ENCODE data around the gene ZNF865.

Gene ZNF865

DNA sequence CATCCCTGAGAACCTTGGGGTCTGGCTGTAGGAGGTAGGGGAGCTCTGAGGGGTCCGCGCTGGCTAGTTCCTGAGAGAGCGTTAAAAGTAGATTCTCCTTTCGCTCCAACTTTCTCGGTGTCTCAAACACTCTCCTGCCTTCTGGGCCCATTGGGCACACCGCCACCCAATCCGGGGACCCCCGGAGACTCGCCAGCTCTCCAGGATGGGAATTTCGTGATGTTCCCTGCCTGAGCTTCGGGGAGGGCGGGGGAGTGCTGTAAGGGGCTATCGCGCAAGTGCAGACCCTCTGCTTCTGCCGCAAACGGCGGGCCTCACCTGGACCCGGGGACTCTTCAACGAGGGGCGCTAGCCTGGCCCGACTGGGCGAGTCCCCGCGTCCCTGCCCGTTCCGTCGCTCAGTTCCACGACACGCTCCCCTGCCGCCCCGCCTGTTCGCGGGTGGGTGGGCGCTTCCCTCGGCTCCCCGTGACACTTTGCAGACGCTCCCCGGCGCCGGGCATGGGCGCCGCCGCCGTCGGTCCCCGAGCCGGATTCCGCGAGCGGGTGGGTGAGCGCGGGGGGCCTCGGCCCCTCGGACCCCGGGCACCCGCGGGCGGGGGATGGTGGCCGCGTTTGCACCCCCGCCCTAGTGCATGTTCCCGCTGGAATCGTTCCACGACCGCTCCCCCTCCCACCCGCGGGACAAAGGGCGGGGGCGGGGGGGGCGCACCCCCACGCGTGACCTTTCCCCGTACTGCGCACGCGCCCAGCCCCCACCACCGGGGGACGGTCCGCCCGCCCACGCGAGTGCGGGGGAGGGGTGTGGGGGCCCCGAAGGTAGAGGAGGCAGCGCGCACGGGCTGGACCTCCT lies 42.5 kb downstream of the ZNF865 start, which contains the start of gene CCDC106:
Gene CCDC106, plus strand, starts transcription at position 481 of the 853 bp plus-strand sequence. CDS start 835 bp downstream, outside the sequence.
- peak; percentile 87 for DNase-seq

DNA sequence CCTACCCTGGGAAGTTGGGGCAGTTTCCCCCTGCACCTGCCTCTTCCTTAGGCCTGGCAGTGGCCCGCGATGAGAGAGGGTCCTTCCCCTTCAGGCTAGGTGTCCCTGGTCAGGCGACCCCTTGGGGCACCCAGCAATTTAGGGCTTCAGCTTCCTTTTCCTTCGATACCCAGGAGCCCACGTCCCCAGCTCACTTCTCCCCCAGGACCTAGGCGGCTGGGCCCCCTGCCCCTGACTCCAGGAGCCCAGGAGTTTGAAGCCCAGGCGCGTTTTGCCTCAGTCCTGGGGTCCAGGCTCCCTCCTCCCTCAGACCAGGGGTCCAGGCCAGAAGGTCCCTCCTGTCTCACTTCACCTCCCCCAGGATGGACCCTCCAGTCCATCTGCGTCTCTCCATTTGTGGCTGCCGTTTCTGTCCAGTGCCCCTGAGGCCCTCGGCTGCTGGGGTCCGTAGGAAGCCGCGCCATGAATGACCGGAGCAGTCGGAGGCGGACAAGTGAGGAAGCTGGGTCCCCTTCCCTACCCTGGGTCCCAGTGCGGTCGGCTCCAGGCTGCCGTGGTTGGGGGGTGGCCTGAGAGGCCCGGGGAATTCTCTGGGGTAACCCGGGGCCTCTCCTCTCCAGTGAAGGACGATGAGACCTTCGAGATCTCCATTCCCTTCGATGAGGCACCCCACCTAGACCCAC lies 43.3 kb downstream of the ZNF865 start:
- DNase-seq = no peak

DNA sequence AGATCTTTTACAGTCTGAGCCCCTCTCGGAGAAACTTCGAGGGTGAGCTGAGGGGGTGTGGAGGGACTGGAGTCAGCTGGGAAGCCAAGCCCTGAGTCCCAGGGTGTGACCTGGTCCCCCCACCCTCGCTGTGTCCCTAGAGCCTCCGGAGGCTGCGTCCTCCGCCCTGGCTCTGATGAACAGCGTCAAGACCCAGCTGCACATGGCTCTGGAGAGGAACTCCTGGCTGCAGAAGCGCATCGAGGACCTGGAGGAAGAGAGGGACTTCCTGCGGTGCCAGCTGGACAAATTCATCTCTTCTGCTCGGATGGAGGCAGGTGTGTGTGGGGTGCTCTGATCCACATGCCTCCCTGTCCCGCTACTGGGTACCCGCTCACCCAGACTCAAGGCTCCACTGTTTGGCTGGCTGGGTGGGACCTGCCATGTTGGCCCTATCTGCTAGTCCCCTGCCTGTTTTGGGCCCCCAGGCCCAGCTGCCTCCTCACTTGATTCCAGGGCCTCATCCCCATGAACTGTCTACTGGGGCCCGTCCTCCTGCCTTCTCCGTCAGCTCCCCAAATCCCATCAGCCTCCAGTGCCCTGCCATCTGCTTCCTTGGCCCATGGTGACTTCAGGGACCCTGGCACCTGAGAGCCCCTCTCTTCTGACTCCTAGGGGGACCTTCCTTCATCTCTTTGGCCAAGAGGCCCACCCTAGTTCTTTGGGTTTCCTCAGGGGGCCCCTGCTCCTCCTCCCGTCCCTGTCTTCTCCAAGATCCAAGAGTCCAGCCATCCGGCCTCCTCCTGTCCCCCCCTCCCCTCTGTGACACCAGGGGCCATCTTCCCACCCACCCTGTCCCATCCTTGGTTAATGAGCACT lies 44.0 kb downstream of the ZNF865 start:
- DNase-seq = no peak

DNA sequence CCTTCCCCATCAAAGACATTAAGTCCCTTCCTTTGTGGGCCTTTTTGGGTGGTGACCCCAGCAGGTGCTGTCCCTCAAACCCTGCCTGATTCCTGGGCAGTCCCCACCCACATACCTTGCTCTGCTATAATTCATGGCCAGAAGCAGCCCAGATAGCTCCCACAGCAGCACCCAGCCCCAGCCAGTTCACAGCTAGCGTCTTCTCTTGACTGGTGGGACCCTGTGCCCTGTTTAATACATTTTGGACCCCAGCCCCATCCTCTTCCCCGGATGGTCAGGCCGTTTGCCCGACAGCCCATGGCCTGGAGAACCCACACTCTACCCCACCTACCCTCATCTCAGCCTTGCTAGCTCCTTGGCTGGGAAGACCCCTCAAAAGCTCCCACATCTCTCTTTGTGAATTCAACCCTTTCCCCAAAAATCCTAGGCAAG lies 44.7 kb downstream of the ZNF865 start:
- no peak for DNase-seq

DNA sequence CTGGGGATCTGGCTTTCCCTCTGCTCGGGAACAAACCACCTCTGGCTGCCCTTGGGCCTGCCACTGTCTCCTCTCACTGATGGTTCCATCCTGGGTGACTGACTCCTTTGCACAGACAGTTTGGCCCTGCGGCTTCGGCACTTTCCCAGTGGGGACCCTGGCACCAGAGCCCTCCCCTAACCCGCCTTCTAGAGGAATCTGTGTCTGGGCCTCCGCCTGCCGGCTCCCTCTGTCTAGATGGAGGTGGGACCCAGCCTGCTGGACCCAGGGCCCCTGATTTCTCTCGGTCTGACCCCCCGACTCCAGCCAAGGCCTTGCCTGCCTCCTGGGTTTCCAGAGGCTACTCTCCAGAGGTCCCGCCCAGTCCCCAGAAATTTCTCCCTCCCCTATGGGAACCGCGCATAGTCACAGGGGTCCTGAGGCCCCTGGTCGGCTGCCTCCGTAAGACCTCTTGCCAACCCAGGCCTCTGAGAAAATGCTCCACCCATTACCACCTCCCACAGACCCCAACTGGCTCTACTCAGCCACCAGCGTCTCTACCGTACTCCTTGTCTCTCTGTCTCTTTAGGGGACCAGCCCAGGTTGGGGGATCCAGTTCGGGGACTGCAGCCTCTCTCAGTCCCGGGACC lies 45.3 kb downstream of the ZNF865 start:
- DNase-seq = no peak

DNA sequence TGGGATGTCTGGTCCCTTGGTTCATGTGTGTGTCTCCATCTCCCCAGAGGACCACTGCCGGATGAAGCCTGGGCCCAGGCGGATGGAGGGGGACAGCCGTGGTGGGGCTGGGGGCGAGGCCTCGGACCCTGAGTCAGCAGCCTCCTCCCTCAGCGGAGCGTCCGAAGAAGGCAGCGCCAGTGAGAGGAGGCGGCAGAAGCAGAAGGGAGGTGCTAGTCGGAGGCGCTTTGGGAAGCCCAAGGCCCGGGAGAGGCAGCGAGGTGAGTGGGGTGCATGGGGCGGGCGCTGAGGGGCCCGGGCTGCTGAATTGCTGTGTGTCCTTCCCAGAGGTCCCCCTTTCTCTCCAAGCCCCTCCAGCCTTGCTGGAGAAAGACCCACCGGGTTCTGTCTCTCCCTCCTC lies 45.8 kb downstream of the ZNF865 start:
- DNase-seq = no peak

DNA sequence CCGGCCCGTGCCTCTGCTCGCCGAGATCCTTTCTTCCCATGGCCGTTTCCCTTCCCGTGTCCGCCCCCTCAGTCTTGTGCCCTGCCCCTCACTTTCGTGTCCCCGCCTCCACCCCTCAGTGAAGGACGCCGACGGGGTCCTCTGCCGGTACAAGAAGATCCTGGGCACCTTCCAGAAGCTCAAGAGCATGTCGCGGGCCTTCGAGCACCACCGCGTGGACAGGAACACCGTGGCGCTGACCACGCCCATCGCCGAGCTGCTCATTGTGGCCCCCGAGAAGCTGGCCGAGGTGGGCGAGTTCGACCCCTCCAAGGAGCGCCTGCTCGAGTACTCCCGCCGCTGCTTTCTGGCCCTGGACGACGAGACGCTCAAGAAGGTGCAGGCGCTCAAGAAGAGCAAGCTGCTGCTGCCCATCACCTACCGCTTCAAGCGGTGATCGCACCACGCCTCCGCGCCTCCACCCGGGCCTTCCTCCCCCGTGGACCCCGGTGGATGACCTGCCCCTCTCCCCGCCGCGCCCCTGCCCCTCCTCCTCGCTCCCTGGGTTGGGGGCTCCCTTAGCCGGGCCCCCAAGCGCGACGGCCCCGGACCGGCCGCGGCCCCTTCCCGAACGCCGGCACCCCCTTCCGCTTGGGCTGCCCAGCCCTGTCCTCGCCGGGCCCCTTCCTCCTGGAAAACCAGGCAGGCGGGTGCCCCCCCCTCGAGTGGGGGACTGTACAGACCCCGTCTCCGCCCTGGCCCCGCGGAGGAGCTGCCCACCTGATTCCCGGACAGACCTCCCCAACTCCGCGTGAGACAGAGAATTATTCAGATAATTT lies 47.1 kb downstream of the ZNF865 start:
- DNase-seq = no peak

DNA sequence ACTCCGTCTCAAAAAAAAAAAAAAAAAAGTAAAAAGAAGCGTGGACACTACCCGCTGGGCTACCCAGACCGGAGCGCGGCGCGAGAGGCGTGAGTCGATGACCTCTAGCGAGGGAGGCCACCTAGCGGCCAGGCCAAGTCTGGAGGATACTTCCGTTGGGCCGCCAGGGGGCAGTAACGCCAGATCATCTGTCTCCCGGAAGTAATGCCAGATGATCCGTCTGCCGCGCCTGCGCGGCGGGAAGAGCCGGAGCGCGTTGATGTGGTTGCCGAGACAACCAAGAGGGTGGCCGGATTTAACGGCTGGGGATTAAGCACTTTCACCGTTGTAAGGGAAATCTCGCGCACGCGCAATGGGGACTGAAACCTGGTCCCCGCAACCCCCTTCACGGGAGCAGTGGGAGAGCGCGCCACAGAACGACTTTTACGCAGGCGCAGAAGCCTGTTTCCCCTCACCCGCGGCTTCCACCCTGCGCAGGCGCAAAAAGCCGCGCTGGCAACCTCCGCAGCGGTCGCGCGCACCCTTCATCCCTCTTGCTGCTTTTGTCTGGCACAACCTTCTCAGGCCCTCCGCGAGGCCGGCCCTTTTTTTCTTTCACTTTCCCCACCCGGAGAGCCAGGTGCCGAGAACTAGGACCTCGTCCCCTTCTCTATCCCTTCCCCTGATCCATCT lies 48.3 kb downstream of the ZNF865 start:
- DNase-seq = peak; percentile 99

DNA sequence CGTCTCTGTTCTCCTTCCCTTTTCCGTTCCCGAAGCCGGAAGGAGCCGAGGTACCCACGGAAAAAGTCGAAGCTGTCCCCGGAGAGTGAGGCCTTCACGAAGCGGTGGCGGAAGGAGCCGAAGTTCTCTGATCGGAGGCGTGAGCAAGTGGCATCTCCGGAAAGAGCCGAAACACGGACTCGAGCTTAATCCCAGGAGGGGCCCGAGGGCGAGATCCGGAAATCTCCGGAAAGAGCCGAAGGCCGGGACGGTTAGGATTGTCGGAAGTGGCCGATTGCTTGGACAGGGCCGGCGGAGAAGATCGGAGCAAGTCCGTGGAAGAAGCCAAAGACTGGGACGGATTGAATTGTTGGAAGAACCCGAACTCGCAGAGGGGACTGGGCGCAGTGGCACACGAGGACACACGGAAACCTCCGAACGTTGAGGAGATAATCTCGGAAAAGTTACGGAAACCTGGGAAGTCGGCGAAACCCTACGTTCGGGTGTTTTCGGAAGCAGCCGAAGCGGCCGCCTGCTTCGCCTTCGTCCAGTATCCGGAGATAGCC lies 48.9 kb downstream of the ZNF865 start:
- DNase-seq = peak; percentile 99

DNA sequence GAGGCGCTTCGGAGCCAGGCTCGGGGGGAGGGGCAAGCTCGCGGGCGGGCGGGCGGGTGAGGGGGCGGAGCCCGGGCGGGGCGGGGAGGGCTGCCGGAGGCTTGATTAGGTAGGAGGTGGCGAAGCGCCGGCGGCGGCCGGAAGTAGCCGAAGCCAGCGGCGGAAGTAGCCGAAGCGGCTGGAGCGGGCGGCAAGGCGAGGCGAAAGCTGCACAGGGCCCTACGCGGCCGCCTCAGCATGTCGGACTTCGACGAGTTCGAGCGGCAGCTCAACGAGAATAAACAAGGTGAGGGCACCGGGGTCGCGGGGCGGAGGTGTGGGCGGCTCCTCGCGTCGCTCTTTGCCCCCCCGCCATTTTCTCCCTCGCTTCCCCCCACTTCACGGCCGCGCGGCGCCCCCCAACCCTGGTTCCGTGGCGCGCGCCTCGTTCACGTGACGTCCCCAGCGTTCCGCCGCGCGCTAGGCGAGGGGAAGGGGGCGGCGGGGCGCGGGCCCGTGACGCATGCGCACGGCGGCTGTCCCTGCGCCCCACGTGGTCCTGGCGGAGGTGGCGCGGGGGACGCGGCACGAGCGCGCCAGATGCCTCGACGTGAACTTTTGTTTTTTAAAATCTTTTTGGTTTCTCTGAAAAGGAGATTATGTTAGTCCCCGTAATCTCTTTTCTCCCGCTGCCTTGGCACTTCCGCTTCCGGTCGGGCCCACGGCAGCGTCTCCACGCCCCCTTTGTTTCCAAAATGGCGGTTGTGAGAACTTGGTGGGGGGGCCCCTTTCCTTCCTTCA lies 49.6 kb downstream of the ZNF865 start, which contains the start of gene U2AF2:
Gene U2AF2, plus strand, starts transcription at position 168 of the 780 bp plus-strand sequence. Its CDS starts 70 bp downstream, at position 238.
- DNase-seq = peak; percentile 68

DNA sequence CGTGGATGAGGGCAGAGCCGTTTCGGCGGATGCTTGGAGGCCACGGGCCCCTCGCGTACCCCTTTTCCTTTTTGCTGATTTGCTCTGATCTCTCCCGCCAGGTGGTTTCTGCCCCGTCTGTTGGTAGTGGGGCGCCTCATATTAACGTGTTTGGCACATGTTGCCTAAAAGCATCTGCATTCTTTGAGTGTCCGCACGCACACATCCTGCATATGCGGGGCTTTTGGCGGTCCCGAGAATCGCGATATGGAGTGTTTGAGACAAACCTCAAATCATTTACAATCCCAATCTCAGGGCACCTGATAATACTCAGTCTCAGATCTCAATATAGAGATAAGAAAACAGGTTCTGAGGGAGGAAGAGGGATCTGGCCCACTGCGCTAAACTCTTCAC lies 50.2 kb downstream of the ZNF865 start:
- no peak for DNase-seq

DNA sequence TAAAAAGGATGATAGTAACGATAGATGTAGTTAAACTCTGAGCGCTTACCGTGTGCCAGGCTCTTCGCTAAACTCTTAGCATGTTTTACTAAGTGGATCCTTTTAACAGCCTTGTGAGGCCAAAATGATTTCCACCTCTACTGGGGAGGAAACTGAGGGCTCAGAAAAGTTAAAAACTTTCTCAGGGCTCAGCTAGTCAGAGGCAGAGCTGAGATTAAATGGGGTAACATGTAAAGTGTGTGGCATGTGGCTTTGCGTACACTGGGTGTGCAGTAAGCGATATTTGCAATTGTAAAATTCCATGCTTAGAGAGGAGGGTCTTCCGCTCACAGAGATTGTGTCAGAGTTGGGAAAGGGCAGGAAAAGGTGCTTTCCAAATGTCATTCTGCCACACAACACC lies 51.1 kb downstream of the ZNF865 start:
- no peak for DNase-seq

DNA sequence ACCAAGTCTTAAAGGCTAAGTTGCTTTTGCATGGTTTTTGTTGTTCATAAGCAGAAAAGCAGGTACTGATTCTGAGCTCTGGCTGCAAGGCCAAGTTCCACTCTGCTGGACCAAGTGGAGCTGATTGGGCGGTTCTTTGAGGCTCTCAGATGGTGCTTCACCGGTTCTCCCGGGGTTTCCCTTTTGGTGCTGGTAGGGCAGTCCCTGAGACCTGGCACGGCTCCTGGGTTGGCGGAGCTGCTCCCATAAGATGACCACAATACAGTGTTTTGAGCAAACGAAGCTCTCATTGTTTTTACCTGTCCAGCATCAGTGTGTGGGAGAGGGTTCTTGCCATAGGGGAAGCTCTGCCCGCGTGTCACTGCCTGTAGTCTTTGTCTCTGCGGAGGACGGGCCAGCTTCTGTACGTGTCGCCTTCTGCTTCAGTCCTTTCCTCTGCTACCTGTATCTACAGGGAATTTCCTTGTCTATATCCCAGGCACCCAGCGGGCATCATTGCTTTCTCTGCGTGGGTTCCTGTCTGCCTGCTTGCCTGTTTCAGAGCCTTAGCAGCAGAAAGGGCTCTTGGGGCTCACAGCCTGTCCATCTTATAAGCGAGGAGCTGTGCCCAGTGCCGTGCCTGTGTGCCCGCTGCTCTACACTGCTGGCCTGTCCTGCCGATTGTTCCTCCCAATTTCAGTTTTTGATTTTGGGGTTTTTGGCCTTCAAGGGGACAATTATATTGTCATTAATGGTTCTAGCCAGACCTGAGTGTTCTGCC lies 51.7 kb downstream of the ZNF865 start:
- peak; percentile 47 for DNase-seq

DNA sequence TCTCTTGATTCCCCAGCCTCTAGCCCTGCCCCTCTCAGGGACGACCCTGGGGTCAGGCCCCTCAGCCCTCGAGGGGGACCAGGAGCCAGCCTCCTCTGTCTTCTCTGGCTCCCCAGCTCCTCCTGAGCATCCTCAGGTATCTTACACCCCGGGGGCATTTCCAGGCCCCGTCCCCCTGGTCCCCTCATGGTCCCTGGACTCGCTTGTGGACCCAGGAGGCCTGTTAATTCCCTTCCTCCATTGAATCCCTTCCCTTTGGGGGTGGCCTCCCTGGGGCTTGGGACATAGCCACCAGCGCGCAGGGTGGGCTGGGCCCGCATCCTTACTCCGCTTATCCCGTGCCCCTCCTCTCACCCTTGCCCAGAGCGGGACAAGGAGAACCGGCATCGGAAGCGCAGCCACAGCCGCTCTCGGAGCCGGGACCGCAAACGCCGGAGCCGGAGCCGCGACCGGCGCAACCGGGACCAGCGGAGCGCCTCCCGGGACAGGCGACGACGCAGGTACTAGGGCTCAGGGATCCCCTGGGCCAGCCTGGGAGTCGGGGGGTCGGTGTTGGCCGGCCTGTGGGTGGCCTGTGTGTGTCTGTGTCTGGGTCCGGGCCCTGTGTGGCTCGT lies 53.5 kb downstream of the ZNF865 start:
- DNase-seq = no peak

DNA sequence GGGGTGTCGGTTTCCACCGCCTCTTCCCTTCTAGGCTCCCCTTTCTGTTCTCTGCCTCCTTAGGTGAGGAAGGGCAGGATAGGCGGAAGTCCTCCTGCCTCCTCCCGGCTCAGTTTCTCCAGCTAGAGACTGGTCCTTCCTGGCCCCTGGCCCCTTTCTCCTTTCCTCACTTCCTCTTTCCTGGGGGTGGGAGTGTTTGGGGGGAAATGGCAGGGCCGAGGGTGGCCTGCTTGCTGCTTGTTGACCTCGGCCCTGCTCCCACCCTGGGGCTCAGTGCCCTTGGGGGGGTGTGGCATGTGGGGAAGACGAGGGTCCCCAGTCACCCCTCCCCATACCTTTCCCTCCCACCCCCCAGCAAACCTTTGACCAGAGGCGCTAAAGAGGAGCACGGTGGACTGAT lies 54.4 kb downstream of the ZNF865 start:
- no peak for DNase-seq

DNA sequence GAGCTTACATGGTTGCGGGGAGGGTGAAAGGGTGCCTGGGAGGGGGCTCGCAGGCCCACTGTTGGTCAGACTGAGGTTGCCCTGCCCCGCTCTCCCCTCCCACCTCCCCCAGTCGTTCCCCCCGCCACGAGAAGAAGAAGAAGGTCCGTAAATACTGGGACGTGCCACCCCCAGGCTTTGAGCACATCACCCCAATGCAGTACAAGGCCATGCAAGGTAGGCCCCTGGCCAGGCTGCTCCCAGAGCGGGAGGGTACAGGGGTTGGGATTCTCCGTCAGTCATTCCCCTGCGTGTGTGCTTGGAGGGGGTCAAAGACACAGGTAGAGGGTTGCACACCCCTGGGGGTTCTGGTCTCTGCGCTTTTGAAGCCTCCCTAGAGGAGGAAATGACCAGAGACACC lies 55.0 kb downstream of the ZNF865 start:
- no peak for DNase-seq

DNA sequence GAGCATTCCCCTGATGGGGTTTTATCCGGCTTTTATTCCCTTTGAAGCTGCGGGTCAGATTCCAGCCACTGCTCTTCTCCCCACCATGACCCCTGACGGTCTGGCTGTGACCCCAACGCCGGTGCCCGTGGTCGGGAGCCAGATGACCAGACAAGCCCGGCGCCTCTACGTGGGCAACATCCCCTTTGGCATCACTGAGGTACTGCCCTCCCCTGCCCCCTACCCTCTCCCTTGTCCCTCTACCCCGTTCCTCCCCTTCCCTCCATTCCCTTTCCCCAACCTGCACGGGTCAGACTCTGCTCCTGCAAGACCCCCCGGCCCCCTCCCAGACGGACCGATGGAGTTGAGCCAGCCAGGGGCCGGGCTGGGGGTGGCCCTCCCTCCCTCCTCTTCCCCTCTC lies 55.5 kb downstream of the ZNF865 start:
- no peak for DNase-seq

DNA sequence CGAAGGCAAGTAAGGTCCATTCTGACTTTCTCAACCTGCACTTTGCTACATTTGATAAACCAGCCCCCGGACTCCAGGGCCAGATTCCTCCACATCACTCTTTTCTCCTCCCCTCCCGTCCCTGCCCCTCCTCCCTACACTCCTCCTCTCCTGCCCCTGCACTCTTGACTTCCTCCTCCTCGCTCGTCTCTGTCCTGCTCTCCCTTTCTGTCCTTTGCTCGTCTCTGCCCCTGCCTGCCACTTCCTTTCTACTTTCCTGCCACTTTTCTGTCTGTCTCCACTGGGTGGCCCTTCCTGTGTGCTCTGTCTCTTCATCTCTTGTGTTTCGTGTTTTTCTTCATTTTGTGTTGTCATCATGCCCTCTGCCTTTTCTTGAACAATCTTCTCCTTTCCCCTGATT lies 56.4 kb downstream of the ZNF865 start:
- DNase-seq = no peak
